Measurements from ENCODE around the gene RASGRF2. TPM values are rescaled to one million over a fixed set of nuclear protein-coding genes. Genes with fewer than 3 reads are reported as not detected.

RASGRF2 gene
- total RNA-seq, 4 donors from 2014 or later, result 3.8 to 9.1 (median 5.3) TPM

- TF ChIP-seq POLR2AphosphoS5 (IDR thresholded peaks at IDR 0.05) (no peak), POLR2A (IDR thresholded peaks at IDR 0.05) (no peak), EP300 (IDR thresholded peaks at IDR 0.05) (no peak)
- TF ChIP-seq, protein P1, sequence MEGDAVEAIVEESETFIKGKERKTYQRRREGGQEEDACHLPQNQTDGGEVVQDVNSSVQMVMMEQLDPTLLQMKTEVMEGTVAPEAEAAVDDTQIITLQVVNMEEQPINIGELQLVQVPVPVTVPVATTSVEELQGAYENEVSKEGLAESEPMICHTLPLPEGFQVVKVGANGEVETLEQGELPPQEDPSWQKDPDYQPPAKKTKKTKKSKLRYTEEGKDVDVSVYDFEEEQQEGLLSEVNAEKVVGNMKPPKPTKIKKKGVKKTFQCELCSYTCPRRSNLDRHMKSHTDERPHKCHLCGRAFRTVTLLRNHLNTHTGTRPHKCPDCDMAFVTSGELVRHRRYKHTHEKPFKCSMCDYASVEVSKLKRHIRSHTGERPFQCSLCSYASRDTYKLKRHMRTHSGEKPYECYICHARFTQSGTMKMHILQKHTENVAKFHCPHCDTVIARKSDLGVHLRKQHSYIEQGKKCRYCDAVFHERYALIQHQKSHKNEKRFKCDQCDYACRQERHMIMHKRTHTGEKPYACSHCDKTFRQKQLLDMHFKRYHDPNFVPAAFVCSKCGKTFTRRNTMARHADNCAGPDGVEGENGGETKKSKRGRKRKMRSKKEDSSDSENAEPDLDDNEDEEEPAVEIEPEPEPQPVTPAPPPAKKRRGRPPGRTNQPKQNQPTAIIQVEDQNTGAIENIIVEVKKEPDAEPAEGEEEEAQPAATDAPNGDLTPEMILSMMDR (IDR thresholded peaks at IDR 0.05), result no peak
- H3K36me3 ChIP-seq, result no peaks in the 10 kb centered on the region
- H3K4me3 ChIP-seq, result no peak overlapping the region
- H3K4me1 ChIP-seq, result no peaks in the 10 kb centered on the region
- ATAC-seq, result no peak
- H3K9me3 ChIP-seq, result no peaks in the 10 kb centered on the region
- no peak overlapping the region for H3K27ac ChIP-seq
- WGBS, 2 donors (ENCODE audit: low coverage in 1 of 2), result 33 to 34% methylated on average over 5 to 6 of the region's 6 CpGs
- peaks cover 10% of the 10 kb centered on the region for H3K27me3 ChIP-seq
Observed at GRCh38 chr5:81187885-81188284, 227.7 kb downstream of the RASGRF2 start.

DNA sequence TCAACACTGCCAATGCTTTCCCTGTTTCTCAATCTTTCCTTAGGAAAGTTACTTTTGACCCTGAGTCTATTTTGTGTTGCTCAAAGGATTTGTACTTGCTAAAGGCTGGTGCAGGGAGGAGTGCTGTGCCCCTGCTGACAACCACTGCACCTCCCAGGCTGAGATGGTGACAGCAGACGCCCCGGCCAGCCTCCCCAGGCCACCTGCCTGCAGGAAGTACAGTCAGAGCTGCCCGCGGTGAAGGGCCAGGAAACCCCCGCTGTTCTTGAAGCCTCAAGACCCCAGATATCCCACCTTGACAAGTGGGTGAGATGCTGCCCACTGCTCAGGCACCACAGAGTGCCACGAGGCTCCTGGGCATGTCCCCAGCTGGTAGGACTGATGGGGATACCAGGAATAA, 228.8 kb downstream of the RASGRF2 start:
- peaks cover 10% of the 10 kb centered on the region for H3K27me3 ChIP-seq
- H3K9me3 ChIP-seq, result no peaks in the 10 kb centered on the region
- H3K4me1 ChIP-seq, result no peaks in the 10 kb centered on the region
- TF ChIP-seq POLR2A (IDR thresholded peaks at IDR 0.05) (no peak), EP300 (IDR thresholded peaks at IDR 0.05) (no peak), POLR2AphosphoS5 (IDR thresholded peaks at IDR 0.05) (no peak)
- TF ChIP-seq, protein P1 (IDR thresholded peaks at IDR 0.05), result no peak
- no peaks in the 10 kb centered on the region for H3K36me3 ChIP-seq
- H3K27ac ChIP-seq, result no peak overlapping the region
- no peak for ATAC-seq
- 46% methylated on average over 6 of the region's 6 CpGs; no CpG with 5 or more reads in 1 of the 2 donors for WGBS, 2 donors (ENCODE audit: low coverage in 1 of 2)
- no peak overlapping the region for H3K4me3 ChIP-seq

GRCh38 chr5:81189875-81190498, 229.8 kb downstream of the RASGRF2 start:
- no peaks in the 10 kb centered on the region for H3K9me3 ChIP-seq
- WGBS, 2 donors (ENCODE audit: low coverage in 1 of 2), result 59 to 77% methylated on average over 8 to 14 of the region's 14 CpGs
- peaks cover 0 to 5% (median 0%) of the 10 kb centered on the region in 3 donors for H3K4me1 ChIP-seq
- no peak overlapping the region for H3K27ac ChIP-seq
- no peak for TF ChIP-seq EP300 (IDR thresholded peaks at IDR 0.05)
- TF ChIP-seq, protein P1 (IDR thresholded peaks at IDR 0.05), result no peak
- TF ChIP-seq POLR2AphosphoS5 (IDR thresholded peaks at IDR 0.05), result no peak
- TF ChIP-seq POLR2A (IDR thresholded peaks at IDR 0.05), result no peak
- no peaks in the 10 kb centered on the region for H3K36me3 ChIP-seq
- no peak for ATAC-seq
- H3K4me3 ChIP-seq, result no peak overlapping the region
- H3K27me3 ChIP-seq, result peaks cover 10% of the 10 kb centered on the region

GRCh38 chr5:81191726-81192372, 231.7 kb downstream of the RASGRF2 start:
- Histone ChIP-seq H3K9me3 (no peaks in the 10 kb centered on the region), H3K27ac (no peak overlapping the region), H3K36me3 (no peaks in the 10 kb centered on the region), H3K4me1 (peaks cover 0 to 13% (median 0%) of the 10 kb centered on the region in 3 donors), H3K4me3 (no peak overlapping the region), H3K27me3 (peaks cover 10% of the 10 kb centered on the region)
- WGBS, 2 donors (ENCODE audit: low coverage in 1 of 2), result 74 to 79% methylated on average over 9 of the region's 9 CpGs
- no peak for ATAC-seq
- TF ChIP-seq EP300 (IDR thresholded peaks at IDR 0.05), result no peak
- TF ChIP-seq, protein P1 (IDR thresholded peaks at IDR 0.05), result no peak
- TF ChIP-seq POLR2A (IDR thresholded peaks at IDR 0.05), result no peak
- no peak for TF ChIP-seq POLR2AphosphoS5 (IDR thresholded peaks at IDR 0.05)

- Histone ChIP-seq H3K9me3 (no peaks in the 10 kb centered on the region), H3K27me3 (peaks cover 10% of the 10 kb centered on the region), H3K36me3 (no peaks in the 10 kb centered on the region), H3K27ac (no peak overlapping the region), H3K4me3 (no peak overlapping the region), H3K4me1 (peaks cover 0 to 13% (median 0%) of the 10 kb centered on the region in 3 donors)
- no peak for ATAC-seq
- WGBS, 2 donors (ENCODE audit: low coverage in 1 of 2), result 67 to 71% methylated on average over 7 to 8 of the region's 8 CpGs
- TF ChIP-seq EP300 (IDR thresholded peaks at IDR 0.05) (no peak), POLR2A (IDR thresholded peaks at IDR 0.05) (no peak), POLR2AphosphoS5 (IDR thresholded peaks at IDR 0.05) (no peak)
- TF ChIP-seq, protein P1 (IDR thresholded peaks at IDR 0.05), result no peak
Observed at GRCh38 chr5:81192373-81192750, 232.2 kb downstream of the RASGRF2 start.
